Measurements from ENCODE around the gene RAB28. TPM values are rescaled to one million over a fixed set of nuclear protein-coding genes. Genes with fewer than 3 reads are reported as not detected.

Gene RAB28
- total RNA-seq, 1 donor from 2014 or later: 11.9 TPM

GRCh38 chr4:13436962-13437361 lies 47.2 kb downstream of the RAB28 start:
- FAIRE-seq: no peak
- Mint-ChIP-seq H3K4me1 (ENCODE audit: low read depth, unreplicated experiment) (peaks cover 15% of the 10 kb centered on the region), H3K27ac (ENCODE audit: unreplicated experiment) (no peak overlapping the region), H3K9me3 (ENCODE audit: unreplicated experiment) (no peaks in the 10 kb centered on the region), H3K4me3 (ENCODE audit: unreplicated experiment) (peak overlapping the region; percentile 7), H3K36me3 (ENCODE audit: low read depth, unreplicated experiment) (no peaks in the 10 kb centered on the region), H3K27me3 (ENCODE audit: low read depth, unreplicated experiment) (no peaks in the 10 kb centered on the region)
- H3K4me1 ChIP-seq (ENCODE audit: insufficient read depth, low read length): no peaks in the 10 kb centered on the region
- no peak for DNase-seq (ENCODE audit: low read depth)
- H3K9me3 ChIP-seq (ENCODE audit: insufficient read depth, low read depth, low read length): no peaks in the 10 kb centered on the region
- H3K4me3 ChIP-seq (ENCODE audit: insufficient read depth, low read depth, low read length): no peak overlapping the region
- H3K36me3 ChIP-seq (ENCODE audit: insufficient read depth, low read length): no peaks in the 10 kb centered on the region
- no peak overlapping the region for H3K4me2 ChIP-seq (ENCODE audit: low read length)
- TF ChIP-seq CTCF (IDR thresholded peaks at IDR 0.05; ENCODE audit: insufficient read depth, low read depth, low read length) (no peak), EZH2 (IDR thresholded peaks at IDR 0.05; ENCODE audit: insufficient read depth, low read length) (no peak)
- H3K9ac ChIP-seq (ENCODE audit: low read length): no peak overlapping the region
- no peak overlapping the region for H3K27ac ChIP-seq (ENCODE audit: low read depth, low read length)
- peaks cover 22% of the 10 kb centered on the region for H3K79me2 ChIP-seq (ENCODE audit: insufficient read depth, low read length)
- no peak overlapping the region for H2AFZ ChIP-seq (ENCODE audit: low read depth, low read length)
- peaks cover 24% of the 10 kb centered on the region for H4K20me1 ChIP-seq (ENCODE audit: insufficient read depth, low read length)
- no peaks in the 10 kb centered on the region for H3K27me3 ChIP-seq (ENCODE audit: insufficient read depth, low read length)

GRCh38 chr4:13432453-13432852 lies 51.7 kb downstream of the RAB28 start:
- Mint-ChIP-seq H3K4me1 (ENCODE audit: low read depth, unreplicated experiment) (peaks cover 25% of the 10 kb centered on the region), H3K9me3 (ENCODE audit: unreplicated experiment) (no peaks in the 10 kb centered on the region), H3K4me3 (ENCODE audit: unreplicated experiment) (no peak overlapping the region), H3K27ac (ENCODE audit: unreplicated experiment) (no peak overlapping the region), H3K36me3 (ENCODE audit: low read depth, unreplicated experiment) (no peaks in the 10 kb centered on the region), H3K27me3 (ENCODE audit: low read depth, unreplicated experiment) (no peaks in the 10 kb centered on the region)
- Histone ChIP-seq H3K36me3 (ENCODE audit: insufficient read depth, low read length) (no peaks in the 10 kb centered on the region), H3K27ac (ENCODE audit: low read depth, low read length) (no peak overlapping the region), H2AFZ (ENCODE audit: low read depth, low read length) (no peak overlapping the region), H3K27me3 (ENCODE audit: insufficient read depth, low read length) (no peaks in the 10 kb centered on the region), H4K20me1 (ENCODE audit: insufficient read depth, low read length) (peaks cover 46% of the 10 kb centered on the region), H3K9ac (ENCODE audit: low read length) (no peak overlapping the region), H3K4me3 (ENCODE audit: insufficient read depth, low read depth, low read length) (no peak overlapping the region), H3K4me1 (ENCODE audit: insufficient read depth, low read length) (no peaks in the 10 kb centered on the region), H3K9me3 (ENCODE audit: insufficient read depth, low read depth, low read length) (no peaks in the 10 kb centered on the region), H3K4me2 (ENCODE audit: low read length) (no peak overlapping the region), H3K79me2 (ENCODE audit: insufficient read depth, low read length) (peaks cover 33% of the 10 kb centered on the region)
- peak; percentile 45 for FAIRE-seq
- TF ChIP-seq CTCF (IDR thresholded peaks at IDR 0.05; ENCODE audit: insufficient read depth, low read depth, low read length) (no peak), EZH2 (IDR thresholded peaks at IDR 0.05; ENCODE audit: insufficient read depth, low read length) (no peak)
- peak; percentile 37 for DNase-seq (ENCODE audit: low read depth)

- Histone ChIP-seq H3K4me1 (ENCODE audit: insufficient read depth, low read length) (no peaks in the 10 kb centered on the region), H3K27ac (ENCODE audit: low read depth, low read length) (no peak overlapping the region), H3K36me3 (ENCODE audit: insufficient read depth, low read length) (no peaks in the 10 kb centered on the region), H3K4me2 (ENCODE audit: low read length) (no peak overlapping the region), H3K27me3 (ENCODE audit: insufficient read depth, low read length) (no peaks in the 10 kb centered on the region), H4K20me1 (ENCODE audit: insufficient read depth, low read length) (peaks cover 38% of the 10 kb centered on the region), H2AFZ (ENCODE audit: low read depth, low read length) (no peak overlapping the region), H3K4me3 (ENCODE audit: insufficient read depth, low read depth, low read length) (no peak overlapping the region), H3K9ac (ENCODE audit: low read length) (no peak overlapping the region), H3K9me3 (ENCODE audit: insufficient read depth, low read depth, low read length) (no peaks in the 10 kb centered on the region), H3K79me2 (ENCODE audit: insufficient read depth, low read length) (peaks cover 26% of the 10 kb centered on the region)
- no peaks in the 10 kb centered on the region for H3K9me3 Mint-ChIP-seq (ENCODE audit: unreplicated experiment)
- H3K27ac Mint-ChIP-seq (ENCODE audit: unreplicated experiment): peak overlapping the region; percentile 78
- H3K4me1 Mint-ChIP-seq (ENCODE audit: low read depth, unreplicated experiment): peaks cover 28% of the 10 kb centered on the region
- H3K4me3 Mint-ChIP-seq (ENCODE audit: unreplicated experiment): no peak overlapping the region
- FAIRE-seq (no peak), DNase-seq (ENCODE audit: low read depth) (no peak)
- no peaks in the 10 kb centered on the region for H3K27me3 Mint-ChIP-seq (ENCODE audit: low read depth, unreplicated experiment)
- TF ChIP-seq CTCF (IDR thresholded peaks at IDR 0.05; ENCODE audit: insufficient read depth, low read depth, low read length) (no peak), EZH2 (IDR thresholded peaks at IDR 0.05; ENCODE audit: insufficient read depth, low read length) (no peak)
- no peaks in the 10 kb centered on the region for H3K36me3 Mint-ChIP-seq (ENCODE audit: low read depth, unreplicated experiment)
Measured at GRCh38 chr4:13430834-13431568, 53.1 kb downstream of the RAB28 start.
